HG03135 (cell line): Measurements from ENCODE around the gene RNF150.

Source experiments
- ATAC-seq: cut with Tn5 transposase; IDR thresholded peaks from one replicate; pipeline ENCODE4 v1.9.1; 2021; ENCODE audit warnings: mild to moderate bottlenecking, moderate library complexity; ENCODE audit not compliant: unreplicated experiment

Gene RNF150

GRCh38 chr4:141028024-141028529 is 105.2 kb downstream of the RNF150 start:
- no peak for ATAC-seq

- no peak for ATAC-seq
Measured at GRCh38 chr4:141027421-141027820, 105.8 kb downstream of the RNF150 start.

GRCh38 chr4:141026900-141027299 is 106.4 kb downstream of the RNF150 start:
- no peak for ATAC-seq

GRCh38 chr4:141023051-141023450 is 110.2 kb downstream of the RNF150 start:
- ATAC-seq, result no peak

GRCh38 chr4:141022111-141022695 is 111.1 kb downstream of the RNF150 start:
- ATAC-seq, result no peak

GRCh38 chr4:141021397-141022110 is 111.7 kb downstream of the RNF150 start:
- no peak for ATAC-seq

GRCh38 chr4:141020801-141021261 is 112.4 kb downstream of the RNF150 start:
- no peak for ATAC-seq

- no peak for ATAC-seq
Measured at GRCh38 chr4:141019768-141020167, 113.5 kb downstream of the RNF150 start.

GRCh38 chr4:141016117-141016798 is 117.0 kb downstream of the RNF150 start:
- ATAC-seq, result no peak

GRCh38 chr4:141013899-141014298 is 119.4 kb downstream of the RNF150 start:
- no peak for ATAC-seq

- no peak for ATAC-seq
Measured at GRCh38 chr4:141011901-141012315, 121.4 kb downstream of the RNF150 start.

- no peak for ATAC-seq
Measured at GRCh38 chr4:141009931-141010330, 123.3 kb downstream of the RNF150 start.

GRCh38 chr4:141009129-141009528 is 124.1 kb downstream of the RNF150 start:
- no peak for ATAC-seq

GRCh38 chr4:141006242-141006802 is 126.9 kb downstream of the RNF150 start:
- ATAC-seq, result no peak

- no peak for ATAC-seq
Measured at GRCh38 chr4:141004823-141005222, 128.4 kb downstream of the RNF150 start.

- ATAC-seq, result no peak
Measured at GRCh38 chr4:141003193-141003592, 130.1 kb downstream of the RNF150 start.

- ATAC-seq, result no peak
Measured at GRCh38 chr4:141002323-141002805, 130.9 kb downstream of the RNF150 start.

GRCh38 chr4:140996766-140997165 is 136.5 kb downstream of the RNF150 start:
- no peak for ATAC-seq

- no peak for ATAC-seq
Measured at GRCh38 chr4:140995058-140995457, 138.2 kb downstream of the RNF150 start.

- no peak for ATAC-seq
Measured at GRCh38 chr4:140994015-140994414, 139.3 kb downstream of the RNF150 start.

- no peak for ATAC-seq
Measured at GRCh38 chr4:140993370-140993769, 139.9 kb downstream of the RNF150 start.
